SK-N-SH (cell line): Measurements from ENCODE around the gene YWHAE. TPM values are rescaled to one million over a fixed set of nuclear protein-coding genes. Genes with fewer than 3 reads are reported as not detected.

Source experiments
- CTCF ChIA-PET: fragments of 300-600, 350-600 bp; formaldehyde crosslinking; extraction: SDS; loops from one replicate; lab custom pipeline; 2021; lab: Yijun Ruan, JAX
- POLR2A ChIA-PET: fragments of 350-600 bp; sonication (Branson Sonifier 250); formaldehyde crosslinking; extraction: SDS; loops from one replicate; lab custom pipeline; 2020; ENCODE audit warnings: antibody characterized with exemption, inconsistent platforms; lab: Yijun Ruan, JAX
- DNase-seq: peaks from one replicate; pipeline ENCODE4 v3.0.0; 2012
- H2AFZ ChIP-seq: fragments of 200-600 bp; sonication (generic); 2 replicates; pipeline ENCODE4 v1.8.1; 2016; ENCODE audit warnings: antibody characterized with exemption, mild to moderate bottlenecking, low read depth
- H3F3A ChIP-seq: fragments of 200-600 bp; sonication (generic); replicated peaks from 2 replicates; pipeline ENCODE3; 2016; ENCODE audit warnings: antibody characterized with exemption, mild to moderate bottlenecking; ENCODE audit not compliant: insufficient read depth
- H3K27ac ChIP-seq, 2 experiments: fragments of 200-500 bp in 1 of 2; fragments of 200-600 bp in 1 of 2; sonication (Bioruptor generic) in 1 of 2; sonication (generic), shearing (Covaris generic) in 1 of 2; 2 replicates each; pipeline versions ENCODE4 v1.5.1 to v1.6.1; 2014 to 2016; ENCODE audit warnings: low read depth in 2 of 2, inconsistent platforms in 1 of 2, low read length in 1 of 2, mild to moderate bottlenecking in 1 of 2, mixed read lengths in 1 of 2
- H3K27me3 ChIP-seq: fragments of 200-600 bp; sonication (generic), shearing (Covaris generic); 2 replicates; pipeline ENCODE4 v1.6.1; 2016; ENCODE audit warnings: mixed run types; ENCODE audit not compliant: insufficient read depth
- H3K36me3 ChIP-seq, 2 experiments: fragments of 200-500 bp in 1 of 2; fragments of 200-600 bp in 1 of 2; sonication (Bioruptor generic) in 1 of 2; sonication (generic) in 1 of 2; replicated peaks in 1 of 2; 2 replicates each; pipeline versions ENCODE3 to v1.5.1; 2014 to 2016; ENCODE audit warnings: low read length in 1 of 2, mild to moderate bottlenecking in 1 of 2; ENCODE audit not compliant: insufficient read depth in 2 of 2, control insufficient read depth in 1 of 2
- H3K4me1 ChIP-seq, 2 experiments: fragments of 200-500 bp in 1 of 2; fragments of 200-600 bp in 1 of 2; sonication (Bioruptor generic) in 1 of 2; sonication (generic), shearing (Covaris generic) in 1 of 2; 2 replicates each; pipeline versions ENCODE4 v1.5.1 to v1.6.1; 2014 to 2016; ENCODE audit warnings: low read depth in 1 of 2, low read length in 1 of 2, mixed run types in 1 of 2; ENCODE audit not compliant: insufficient read depth in 2 of 2, control insufficient read depth in 1 of 2
- H3K4me2 ChIP-seq: fragments of 200-600 bp; sonication (generic), shearing (Covaris generic); 2 replicates; pipeline ENCODE4 v1.6.1; 2017; ENCODE audit warnings: mixed run types
- H3K4me3 ChIP-seq, 2 experiments: fragments of 200-500 bp in 1 of 2; fragments of 200-600 bp in 1 of 2; sonication (Bioruptor generic) in 1 of 2; sonication (generic), shearing (Covaris generic) in 1 of 2; 2 replicates each; pipeline versions ENCODE4 v1.5.1 to v1.8.1; 2014 to 2016; ENCODE audit warnings: low read depth in 2 of 2, inconsistent platforms in 1 of 2, low read length in 1 of 2, mild to moderate bottlenecking in 1 of 2, mixed read lengths in 1 of 2, moderate library complexity in 1 of 2
- H3K79me2 ChIP-seq: fragments of 200-600 bp; sonication (generic); 2 replicates; pipeline ENCODE4 v1.8.1; 2017; ENCODE audit warnings: mild to moderate bottlenecking; ENCODE audit not compliant: insufficient read depth
- H3K9ac ChIP-seq: fragments of 200-600 bp; sonication (generic); 2 replicates; pipeline ENCODE4 v1.6.1; 2017; ENCODE audit warnings: mixed run types
- H3K9me2 ChIP-seq: fragments of 200-600 bp; sonication (generic); 2 replicates; pipeline ENCODE4 v1.6.1; 2017; ENCODE audit warnings: mixed run types
- H3K9me3 ChIP-seq: fragments of 200-600 bp; sonication (generic); 2 replicates; pipeline ENCODE4 v1.6.1; 2017; ENCODE audit warnings: mixed run types, mild to moderate bottlenecking, moderate library complexity
- H4K20me1 ChIP-seq: fragments of 200-600 bp; sonication (generic); 2 replicates; pipeline ENCODE4 v1.6.1; 2017; ENCODE audit warnings: mild to moderate bottlenecking, mixed run types; ENCODE audit not compliant: insufficient read depth
- EZH2phosphoT487 ChIP-seq: fragments of 200-600 bp; sonication (generic); IDR thresholded peaks from 2 replicates; pipeline ENCODE4 v1.6.1; 2017; ENCODE audit warnings: low read depth, mixed run types, mild to moderate bottlenecking, antibody characterized with exemption, moderate library complexity, borderline replicate concordance
- FOSL2 ChIP-seq: IDR thresholded peaks from 2 replicates; pipeline ENCODE4 v1.4.0; 2012; ENCODE audit warnings: low read depth, mild to moderate bottlenecking, moderate library complexity, borderline replicate concordance
- MEF2A ChIP-seq: IDR thresholded peaks from 2 replicates; pipeline ENCODE4 v1.4.0; 2012; ENCODE audit warnings: low read depth, borderline replicate concordance
- NFIC ChIP-seq: IDR thresholded peaks from 2 replicates; pipeline ENCODE4 v1.4.0; 2012; ENCODE audit warnings: borderline replicate concordance
- NRF1 ChIP-seq: IDR thresholded peaks from 2 replicates; pipeline ENCODE4 v1.6.1; 2012; ENCODE audit warnings: low read depth, mild to moderate bottlenecking, low read length
- PBX3 ChIP-seq: IDR thresholded peaks from 2 replicates; pipeline ENCODE4; 2012
- SIN3A ChIP-seq: IDR thresholded peaks from 2 replicates; pipeline ENCODE4 v1.6.1; 2012; ENCODE audit warnings: low read depth, mild to moderate bottlenecking, low read length, moderate library complexity, borderline replicate concordance
- USF2 ChIP-seq: fragments of 150-350 bp; IDR thresholded peaks from 2 replicates; pipeline ENCODE4 v1.6.1; 2017; ENCODE audit warnings: antibody characterized with exemption, low read length, low read depth, borderline replicate concordance
- YY1 ChIP-seq: IDR thresholded peaks from 2 replicates; pipeline ENCODE4 v1.4.0; 2012; ENCODE audit warnings: low read depth, mild to moderate bottlenecking
- WGBS: methylation state at CpG from one replicate; pipeline ENCODE4 v1.1.6; 2017; ENCODE audit warnings: low lambda C conversion rate; 5-methylcytosine and 5-hydroxymethylcytosine counted together
- polyA plus RNA-seq, 3 experiments: library from polyadenylated mRNA; depleted of rRNA; stranded (reverse); fragments of >200 nt; gene quantifications; 2 replicates each; pipeline ENCODE4 v1.2.3, GENCODE V29; 2012
- TF ChIP-seq, protein P1 (sequence below): IDR thresholded peaks from 2 replicates; pipeline ENCODE4 v1.6.1; 2012; ENCODE audit warnings: mild to moderate bottlenecking, low read depth, low read length, moderate library complexity
- TF ChIP-seq, protein P2 (sequence below): fragments of 200-600 bp; sonication (generic); IDR thresholded peaks from 2 replicates; pipeline ENCODE4 v1.6.1; 2017; ENCODE audit warnings: antibody characterized with exemption, mild to moderate bottlenecking, moderate library complexity

YWHAE gene
- polyA plus RNA-seq, 1 of the 3 experiments (the other 2 are of a cell fraction) = 1,023 TPM

GRCh38 chr17:1379930-1380313 lies 20.1 kb downstream of the YWHAE start:
- TF ChIP-seq FOSL2 (no peak), PBX3 (no peak), USF2 (no peak), MEF2A (no peak), NRF1 (no peak), NFIC (no peak), YY1 (no peak), EZH2phosphoT487 (no peak), SIN3A (no peak)
- TF ChIP-seq, protein P1, sequence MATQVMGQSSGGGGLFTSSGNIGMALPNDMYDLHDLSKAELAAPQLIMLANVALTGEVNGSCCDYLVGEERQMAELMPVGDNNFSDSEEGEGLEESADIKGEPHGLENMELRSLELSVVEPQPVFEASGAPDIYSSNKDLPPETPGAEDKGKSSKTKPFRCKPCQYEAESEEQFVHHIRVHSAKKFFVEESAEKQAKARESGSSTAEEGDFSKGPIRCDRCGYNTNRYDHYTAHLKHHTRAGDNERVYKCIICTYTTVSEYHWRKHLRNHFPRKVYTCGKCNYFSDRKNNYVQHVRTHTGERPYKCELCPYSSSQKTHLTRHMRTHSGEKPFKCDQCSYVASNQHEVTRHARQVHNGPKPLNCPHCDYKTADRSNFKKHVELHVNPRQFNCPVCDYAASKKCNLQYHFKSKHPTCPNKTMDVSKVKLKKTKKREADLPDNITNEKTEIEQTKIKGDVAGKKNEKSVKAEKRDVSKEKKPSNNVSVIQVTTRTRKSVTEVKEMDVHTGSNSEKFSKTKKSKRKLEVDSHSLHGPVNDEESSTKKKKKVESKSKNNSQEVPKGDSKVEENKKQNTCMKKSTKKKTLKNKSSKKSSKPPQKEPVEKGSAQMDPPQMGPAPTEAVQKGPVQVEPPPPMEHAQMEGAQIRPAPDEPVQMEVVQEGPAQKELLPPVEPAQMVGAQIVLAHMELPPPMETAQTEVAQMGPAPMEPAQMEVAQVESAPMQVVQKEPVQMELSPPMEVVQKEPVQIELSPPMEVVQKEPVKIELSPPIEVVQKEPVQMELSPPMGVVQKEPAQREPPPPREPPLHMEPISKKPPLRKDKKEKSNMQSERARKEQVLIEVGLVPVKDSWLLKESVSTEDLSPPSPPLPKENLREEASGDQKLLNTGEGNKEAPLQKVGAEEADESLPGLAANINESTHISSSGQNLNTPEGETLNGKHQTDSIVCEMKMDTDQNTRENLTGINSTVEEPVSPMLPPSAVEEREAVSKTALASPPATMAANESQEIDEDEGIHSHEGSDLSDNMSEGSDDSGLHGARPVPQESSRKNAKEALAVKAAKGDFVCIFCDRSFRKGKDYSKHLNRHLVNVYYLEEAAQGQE = no peak
- TF ChIP-seq, protein P2, sequence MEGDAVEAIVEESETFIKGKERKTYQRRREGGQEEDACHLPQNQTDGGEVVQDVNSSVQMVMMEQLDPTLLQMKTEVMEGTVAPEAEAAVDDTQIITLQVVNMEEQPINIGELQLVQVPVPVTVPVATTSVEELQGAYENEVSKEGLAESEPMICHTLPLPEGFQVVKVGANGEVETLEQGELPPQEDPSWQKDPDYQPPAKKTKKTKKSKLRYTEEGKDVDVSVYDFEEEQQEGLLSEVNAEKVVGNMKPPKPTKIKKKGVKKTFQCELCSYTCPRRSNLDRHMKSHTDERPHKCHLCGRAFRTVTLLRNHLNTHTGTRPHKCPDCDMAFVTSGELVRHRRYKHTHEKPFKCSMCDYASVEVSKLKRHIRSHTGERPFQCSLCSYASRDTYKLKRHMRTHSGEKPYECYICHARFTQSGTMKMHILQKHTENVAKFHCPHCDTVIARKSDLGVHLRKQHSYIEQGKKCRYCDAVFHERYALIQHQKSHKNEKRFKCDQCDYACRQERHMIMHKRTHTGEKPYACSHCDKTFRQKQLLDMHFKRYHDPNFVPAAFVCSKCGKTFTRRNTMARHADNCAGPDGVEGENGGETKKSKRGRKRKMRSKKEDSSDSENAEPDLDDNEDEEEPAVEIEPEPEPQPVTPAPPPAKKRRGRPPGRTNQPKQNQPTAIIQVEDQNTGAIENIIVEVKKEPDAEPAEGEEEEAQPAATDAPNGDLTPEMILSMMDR = no peak
- 90% methylated on average over 10 of the region's 10 CpGs for WGBS
- Histone ChIP-seq H3K4me1 (peaks cover 4 to 41% of the 10 kb centered on the region in 2 experiments; a peak in 2 of 4 replicates), H2AFZ (no peak overlapping the region), H3K9me2 (no peaks in the 10 kb centered on the region), H3K27me3 (no peaks in the 10 kb centered on the region), H3K9ac (no peak overlapping the region), H3K27ac (no peak overlapping the region), H3K36me3 (peaks cover 0 to 16% of the 10 kb centered on the region in 2 experiments), H3K4me3 (no peak overlapping the region), H3K9me3 (no peaks in the 10 kb centered on the region), H3F3A (peaks cover 28% of the 10 kb centered on the region), H3K4me2 (peak overlapping the region; percentile 14; the same call in 1 of the 2 replicates), H4K20me1 (peaks cover 100% of the 10 kb centered on the region), H3K79me2 (peaks cover 100% of the 10 kb centered on the region)
- CTCF ChIA-PET = interaction anchor here (0.8 to 8.4 kb wide), 7 partner anchors 8 to 135 kb away, joined by 3 to 93 read pairs (median 4); no protein-coding TSS in a partner anchor
- POLR2A ChIA-PET = no interaction called here
- no peak for DNase-seq
